Bronchial epithelial cell (primary cell): Measurements from ENCODE around the gene SLC5A1. TPM values are rescaled to one million over a fixed set of nuclear protein-coding genes. Genes with fewer than 3 reads are reported as not detected.

Source experiments
- DNase-seq: peaks from one replicate; pipeline ENCODE4 v3.0.0-alpha.2; 2010; ENCODE audit warnings: low read depth
- FAIRE-seq: peaks from 2 replicates; lab custom pipeline; 2011; peaks lifted over from hg19 to GRCh38; lab: Jason Lieb, UNC
- H3K27me3 ChIP-seq: 2 replicates; pipeline ENCODE4 v1.5.1; 2011; ENCODE audit warnings: low read length; ENCODE audit not compliant: control insufficient read depth, insufficient read depth
- H3K36me3 ChIP-seq: 2 replicates; pipeline ENCODE4 v1.5.1; 2011; ENCODE audit warnings: low read length; ENCODE audit not compliant: control insufficient read depth, insufficient read depth
- H3K4me3 ChIP-seq: 2 replicates; pipeline ENCODE4 v1.5.1; 2011; ENCODE audit warnings: mild to moderate bottlenecking, low read depth, low read length, control low read depth
- total RNA-seq: library from RNA; depleted of rRNA; stranded (reverse); fragments of >200 nt; gene quantifications from 2 replicates; pipeline ENCODE4 v1.2.1, GENCODE V29; 2014
- TF ChIP-seq, protein P1 (sequence below): IDR thresholded peaks from 2 replicates; pipeline ENCODE4 v1.5.1; 2011; ENCODE audit warnings: mild to moderate bottlenecking, moderate library complexity, low read length, control low read depth, inconsistent platforms; ENCODE audit not compliant: insufficient read depth, severe bottlenecking

SLC5A1 gene
- total RNA-seq, 1 donor from 2014 or later: 0.26 TPM

DNA sequence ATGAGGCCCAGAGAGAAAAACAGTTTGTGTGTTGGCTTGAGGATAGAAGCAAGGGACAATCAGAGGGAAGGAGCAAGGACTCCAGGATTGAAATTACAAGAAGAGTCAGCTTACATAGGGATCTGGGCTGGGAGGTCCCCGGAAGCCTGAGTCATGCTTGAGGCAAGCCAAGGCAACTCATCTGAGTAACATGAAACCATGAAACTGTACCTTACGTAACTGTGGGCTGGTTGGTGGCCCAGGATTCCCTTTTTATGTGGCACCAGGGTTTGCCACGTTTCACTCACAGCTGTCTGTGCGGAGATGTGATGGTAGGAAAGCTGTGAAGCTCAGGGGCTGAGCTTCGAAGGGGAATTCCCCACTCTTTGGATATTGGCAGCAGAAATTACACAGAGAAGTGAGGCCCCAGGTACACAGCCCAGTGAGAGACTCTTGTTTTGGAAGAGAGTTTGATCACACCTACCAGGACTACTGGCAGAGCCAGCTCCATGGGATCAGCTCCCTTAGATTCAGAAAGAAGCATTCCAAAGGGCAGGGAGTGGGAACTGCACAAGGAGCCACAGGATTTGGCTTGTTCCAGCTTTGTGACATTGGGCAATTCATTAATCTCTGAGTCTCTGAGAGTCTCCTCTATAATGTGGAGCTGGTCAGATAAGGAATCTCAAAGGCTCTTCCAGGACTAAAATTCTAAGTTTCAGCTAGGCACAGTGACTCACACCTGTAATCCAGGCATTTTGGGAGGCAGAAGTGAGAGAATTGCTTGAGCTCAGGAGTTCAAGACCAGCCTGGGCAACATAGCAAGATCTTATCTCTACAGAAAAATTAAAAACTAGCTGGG, 7.8 kb downstream of the SLC5A1 start:
- DNase-seq (peak; percentile 97), FAIRE-seq (peak; percentile 98)
- no peaks in the 10 kb centered on the region for H3K27me3 ChIP-seq
- H3K4me3 ChIP-seq: no peak overlapping the region
- TF ChIP-seq, protein P1, sequence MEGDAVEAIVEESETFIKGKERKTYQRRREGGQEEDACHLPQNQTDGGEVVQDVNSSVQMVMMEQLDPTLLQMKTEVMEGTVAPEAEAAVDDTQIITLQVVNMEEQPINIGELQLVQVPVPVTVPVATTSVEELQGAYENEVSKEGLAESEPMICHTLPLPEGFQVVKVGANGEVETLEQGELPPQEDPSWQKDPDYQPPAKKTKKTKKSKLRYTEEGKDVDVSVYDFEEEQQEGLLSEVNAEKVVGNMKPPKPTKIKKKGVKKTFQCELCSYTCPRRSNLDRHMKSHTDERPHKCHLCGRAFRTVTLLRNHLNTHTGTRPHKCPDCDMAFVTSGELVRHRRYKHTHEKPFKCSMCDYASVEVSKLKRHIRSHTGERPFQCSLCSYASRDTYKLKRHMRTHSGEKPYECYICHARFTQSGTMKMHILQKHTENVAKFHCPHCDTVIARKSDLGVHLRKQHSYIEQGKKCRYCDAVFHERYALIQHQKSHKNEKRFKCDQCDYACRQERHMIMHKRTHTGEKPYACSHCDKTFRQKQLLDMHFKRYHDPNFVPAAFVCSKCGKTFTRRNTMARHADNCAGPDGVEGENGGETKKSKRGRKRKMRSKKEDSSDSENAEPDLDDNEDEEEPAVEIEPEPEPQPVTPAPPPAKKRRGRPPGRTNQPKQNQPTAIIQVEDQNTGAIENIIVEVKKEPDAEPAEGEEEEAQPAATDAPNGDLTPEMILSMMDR: no peak
- H3K36me3 ChIP-seq: no peaks in the 10 kb centered on the region

DNA sequence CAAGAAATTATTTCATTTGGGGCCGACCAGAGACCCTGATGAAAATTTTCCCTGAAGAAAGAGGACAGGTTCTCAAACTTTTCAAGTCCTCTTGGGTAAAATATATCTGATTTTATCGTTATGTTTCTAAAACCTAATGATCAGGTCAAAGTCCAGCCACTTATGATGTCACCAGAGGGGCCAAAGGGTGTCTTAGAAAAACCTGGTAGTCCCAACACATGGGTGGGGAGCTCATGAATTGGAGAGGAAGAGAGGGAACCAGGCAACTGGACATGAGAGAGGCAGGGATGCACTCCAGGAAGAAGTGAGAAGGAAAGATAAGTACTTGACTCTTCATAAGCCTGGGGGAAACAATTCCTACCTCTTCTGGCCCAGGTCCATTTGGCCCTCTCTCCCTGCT, 9.2 kb downstream of the SLC5A1 start:
- FAIRE-seq (peak; percentile 36), DNase-seq (no peak)
- Histone ChIP-seq H3K36me3 (no peaks in the 10 kb centered on the region), H3K27me3 (no peaks in the 10 kb centered on the region), H3K4me3 (no peak overlapping the region)
- TF ChIP-seq, protein P1: no peak

- DNase-seq (no peak), FAIRE-seq (no peak)
- TF ChIP-seq, protein P1: no peak
These were observed 10.1 kb downstream of the SLC5A1 start for GRCh38 chr22:32052936-32053791.

GRCh38 chr22:32055069-32055468, 12.0 kb downstream of the SLC5A1 start:
- no peaks in the 10 kb centered on the region for H3K36me3 ChIP-seq
- H3K27me3 ChIP-seq: peaks cover 7% of the 10 kb centered on the region
- DNase-seq (no peak), FAIRE-seq (peak; percentile 32)
- no peak overlapping the region for H3K4me3 ChIP-seq
- TF ChIP-seq, protein P1: no peak

More at GRCh38 chr22:32052936-32053791, 10.1 kb downstream of the SLC5A1 start:
- Histone ChIP-seq H3K4me3 (no peak overlapping the region), H3K27me3 (no peaks in the 10 kb centered on the region), H3K36me3 (no peaks in the 10 kb centered on the region)

- H3K27me3 ChIP-seq: peaks cover 7% of the 10 kb centered on the region
- no peaks in the 10 kb centered on the region for H3K36me3 ChIP-seq
- TF ChIP-seq, protein P1: no peak
- no peak overlapping the region for H3K4me3 ChIP-seq
- FAIRE-seq: no peak
- no peak for DNase-seq
These were observed 15.7 kb downstream of the SLC5A1 start for GRCh38 chr22:32058656-32059260.
